ENCODE data around the gene UBR4. TPM values are rescaled to one million over a fixed set of nuclear protein-coding genes. Genes with fewer than 3 reads are reported as not detected.

The UBR4 gene
- total and polyA plus RNA-seq, 2 of the 8 experiments (the other 6 are each of a cell fraction or from before 2014, with no cell fraction given): 139 to 152 TPM

DNA sequence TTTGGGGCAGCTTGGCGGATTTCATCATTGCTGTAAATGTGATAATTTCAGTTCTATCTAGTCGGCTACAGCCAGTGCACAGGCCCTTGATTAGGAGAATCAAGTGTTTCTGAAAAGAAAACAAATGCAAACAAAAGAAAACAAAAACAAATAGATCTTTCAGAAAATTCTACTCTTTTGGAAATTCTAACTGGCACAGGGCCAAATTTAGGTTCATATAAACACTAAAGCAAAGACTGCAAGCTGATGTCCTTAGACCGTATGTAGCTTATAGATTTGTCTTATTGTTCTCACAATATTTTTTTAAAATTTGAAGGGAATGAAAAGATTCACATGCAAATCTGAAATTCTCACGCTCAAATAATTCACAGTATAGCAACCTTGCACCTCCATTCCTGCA, 11.2 kb downstream of the UBR4 start:
- no peak overlapping the region for H3K4ac ChIP-seq (replicated peaks; ENCODE audit: insufficient read length, low read depth, low read length)
- CTCF ChIA-PET (ENCODE audit: partially characterized antibody): interaction anchor here (0.6 to 1.9 kb wide), 2 partner anchors 20 to 324 kb away, joined by 3 to 9 read pairs; no protein-coding TSS in a partner anchor
- H3K9ac ChIP-seq (replicated peaks in 1 of 4; ENCODE audit: extremely low read depth in 1 of 4, low read depth in 3 of 4, low read length in 3 of 4): no peak overlapping the region
- peaks cover 13 to 48% of the 10 kb centered on the region in 2 experiments for H3K79me2 ChIP-seq (ENCODE audit: control insufficient read depth in 1 of 2, insufficient read depth in 2 of 2, low read length in 2 of 2)
- POLR2A ChIA-PET (ENCODE audit: partially characterized antibody): no interaction called here
- no peak overlapping the region for H2BK15ac ChIP-seq (ENCODE audit: low read length)
- H2BK20ac ChIP-seq (ENCODE audit: low read length): no peak overlapping the region
- no peak overlapping the region for H2BK12ac ChIP-seq (ENCODE audit: low read depth, low read length)
- H3K18ac ChIP-seq (ENCODE audit: extremely low read depth, low read length): no peak overlapping the region
- no peak overlapping the region for H4K91ac ChIP-seq (replicated peaks; ENCODE audit: insufficient read length, low read length)
- no peak overlapping the region for H3K23ac ChIP-seq (ENCODE audit: insufficient read length)
- peaks cover 33 to 62% (median 50%) of the 10 kb centered on the region in 4 experiments for H3K36me3 ChIP-seq (ENCODE audit: control insufficient read depth in 2 of 4, insufficient read depth in 4 of 4, low read length in 3 of 4)
- no peak overlapping the region for H2AK5ac ChIP-seq (ENCODE audit: low read depth, low read length)
- no peak overlapping the region for H2BK120ac ChIP-seq (replicated peaks; ENCODE audit: low read depth, low read length)
- TF ChIP-seq HDAC2 (IDR thresholded peaks at IDR 0.05; ENCODE audit: borderline replicate concordance in 1 of 2, low read depth in 2 of 2, low read length in 2 of 2) (no peak), BCL11A (IDR thresholded peaks at IDR 0.05; ENCODE audit: low read depth in 2 of 2, low read length in 2 of 2) (no peak), TEAD4 (IDR thresholded peaks at IDR 0.05; ENCODE audit: low read depth, low read length) (no peak), ZNF274 (IDR thresholded peaks at IDR 0.05; ENCODE audit: borderline replicate concordance, extremely low read depth, low read length) (no peak), TCF12 (IDR thresholded peaks at IDR 0.05; ENCODE audit: low read depth, low read length) (no peak), YY1 (IDR thresholded peaks at IDR 0.05; ENCODE audit: low read depth, low read length) (no peak), KDM4A (IDR thresholded peaks at IDR 0.05; ENCODE audit: low read depth, low read length, severe bottlenecking) (no peak)
- H3K4me1 ChIP-seq (replicated peaks in 1 of 4; ENCODE audit: control insufficient read depth in 3 of 4, insufficient read depth in 4 of 4, low read length in 3 of 4): no peaks in the 10 kb centered on the region
- 95% methylated on average over 4 of the region's 4 CpGs; no CpG with 5 or more reads in 1 of the 2 experiments for WGBS, 2 experiments (ENCODE audit: extremely low coverage in 1 of 2, insufficient coverage in 1 of 2, insufficient read length in 1 of 2, insufficient replicate concordance in 2 of 2, low coverage in 1 of 2, low lambda C conversion rate in 2 of 2, missing lambda C conversion rate in 1 of 2)
- H4K20me1 ChIP-seq (replicated peaks in 1 of 2; ENCODE audit: control insufficient read depth in 1 of 2, insufficient read depth in 2 of 2, low read length in 2 of 2): peaks cover 7% of the 10 kb centered on the region in 2 experiments
- H3K9me3 ChIP-seq (ENCODE audit: insufficient read depth in 2 of 2, low read depth in 1 of 2, low read length in 1 of 2): no peaks in the 10 kb centered on the region
- no peak overlapping the region for H2AFZ ChIP-seq (ENCODE audit: low read length)
- no peaks in the 10 kb centered on the region; the same call in 1 of the 2 replicates for H3K79me1 ChIP-seq (ENCODE audit: low read depth, low read length)
- no peak overlapping the region for H3K4me3 ChIP-seq (ENCODE audit: extremely low read depth in 1 of 4, insufficient read depth in 2 of 4, low read depth in 3 of 4, low read length in 4 of 4)
- DNase-seq (ENCODE audit: low read depth in 1 of 2, low spot score in 2 of 2): no peak
- H4K5ac ChIP-seq (ENCODE audit: insufficient read length, low read depth, low read length): no peak overlapping the region
- H3K27me3 ChIP-seq (replicated peaks in 1 of 4; ENCODE audit: control insufficient read depth in 3 of 4, extremely low read depth in 1 of 4, insufficient read depth in 3 of 4, low read length in 3 of 4): no peaks in the 10 kb centered on the region
- no peak for FAIRE-seq
- no peak overlapping the region for H2BK5ac ChIP-seq (ENCODE audit: low read depth, low read length)
- H3K4me2 ChIP-seq (ENCODE audit: insufficient read depth in 1 of 2, low read depth in 2 of 2, low read length in 2 of 2): no peak overlapping the region
- no peaks in the 10 kb centered on the region for H3K23me2 ChIP-seq (ENCODE audit: low read depth, low read length)
- H3K56ac ChIP-seq (replicated peaks; ENCODE audit: insufficient read length, low read depth, low read length): no peak overlapping the region
- H4K8ac ChIP-seq (ENCODE audit: extremely low read depth, insufficient read depth, low read length): no peak overlapping the region
- H3K14ac ChIP-seq (ENCODE audit: insufficient read length): no peak overlapping the region
- H3K27ac ChIP-seq (ENCODE audit: low read depth, low read length): no peak overlapping the region
